ENCODE measurements around the gene IQUB.
"Not testable (repeated sequence)": the region's sequence is repeated elsewhere in the genome, so short reads cannot be mapped to it uniquely, and the experiment has no call there.

The IQUB gene

DNA sequence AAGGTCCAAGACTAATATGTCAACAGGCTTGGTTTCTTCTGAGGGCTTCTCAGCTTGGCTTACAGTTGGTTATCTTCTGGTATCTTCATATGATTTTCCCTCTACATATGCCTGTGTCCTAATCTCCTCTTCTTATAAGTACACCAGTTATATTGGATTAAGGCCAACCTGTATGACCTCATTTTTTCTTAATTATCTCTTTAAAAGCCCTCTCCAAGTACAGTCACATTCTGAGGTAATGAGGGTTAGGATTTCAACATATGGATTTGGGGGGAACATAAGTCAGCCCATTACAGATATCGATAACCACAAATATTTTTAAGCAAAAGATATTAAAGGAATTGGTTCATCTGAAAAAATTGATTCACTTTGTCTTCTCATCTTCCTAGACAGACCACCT lies 49.2 kb downstream of the IQUB start:
- Mint-ChIP-seq H3K36me3 (no peaks in the 10 kb centered on the region), H3K4me3 (no peak overlapping the region), H3K27ac (no peak overlapping the region), H3K4me1 (ENCODE audit: low read depth) (no peaks in the 10 kb centered on the region), H3K27me3 (peaks cover 11% of the 10 kb centered on the region), H3K9me3 (ENCODE audit: low read depth) (no peaks in the 10 kb centered on the region)

DNA sequence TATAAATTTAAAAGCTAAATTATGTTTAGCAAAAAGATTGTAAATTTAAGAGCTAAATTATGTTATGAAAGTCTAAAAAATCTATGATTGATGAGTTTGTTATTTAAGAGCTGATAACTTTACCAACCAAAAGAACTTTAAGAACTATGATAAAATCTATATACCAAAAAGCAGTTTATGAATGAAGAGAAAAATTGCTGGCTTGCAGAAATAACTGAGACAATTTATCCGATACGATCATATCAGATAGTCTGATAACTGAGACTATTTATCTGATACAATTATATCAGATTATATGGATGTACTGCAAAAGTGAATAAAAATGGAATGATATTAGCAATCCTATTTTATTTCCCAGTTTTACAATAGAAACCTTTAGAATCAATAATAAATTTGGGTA lies 50.2 kb downstream of the IQUB start:
- H3K9me3 Mint-ChIP-seq (ENCODE audit: low read depth), result no peaks in the 10 kb centered on the region
- H3K27ac Mint-ChIP-seq, result no peak overlapping the region
- no peaks in the 10 kb centered on the region for H3K36me3 Mint-ChIP-seq
- peaks cover 11% of the 10 kb centered on the region for H3K27me3 Mint-ChIP-seq
- H3K4me1 Mint-ChIP-seq (ENCODE audit: low read depth), result no peaks in the 10 kb centered on the region
- H3K4me3 Mint-ChIP-seq, result no peak overlapping the region

DNA sequence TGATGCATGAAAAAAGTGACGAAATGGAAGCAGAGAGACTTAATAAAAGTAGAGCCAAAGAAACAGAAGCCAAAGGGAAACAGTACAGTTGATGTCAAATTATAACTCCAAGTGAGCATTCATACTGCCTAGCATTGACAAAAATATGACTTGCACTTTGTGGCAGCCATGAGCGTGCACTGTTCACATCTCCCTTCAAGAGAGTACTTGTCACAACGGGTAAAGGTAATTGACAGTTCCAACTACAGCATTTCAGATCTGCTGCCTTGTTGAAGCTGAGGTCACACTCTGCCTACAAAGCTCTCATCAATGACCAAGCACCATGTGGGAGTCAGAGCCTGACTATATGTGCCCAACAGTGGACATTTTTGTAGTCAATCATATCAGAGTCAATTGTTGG lies 54.3 kb downstream of the IQUB start:
- Mint-ChIP-seq H3K4me3 (no peak overlapping the region), H3K4me1 (ENCODE audit: low read depth) (no peaks in the 10 kb centered on the region), H3K36me3 (no peaks in the 10 kb centered on the region), H3K9me3 (ENCODE audit: low read depth) (no peaks in the 10 kb centered on the region), H3K27ac (no peak overlapping the region), H3K27me3 (peaks cover 21% of the 10 kb centered on the region)

DNA sequence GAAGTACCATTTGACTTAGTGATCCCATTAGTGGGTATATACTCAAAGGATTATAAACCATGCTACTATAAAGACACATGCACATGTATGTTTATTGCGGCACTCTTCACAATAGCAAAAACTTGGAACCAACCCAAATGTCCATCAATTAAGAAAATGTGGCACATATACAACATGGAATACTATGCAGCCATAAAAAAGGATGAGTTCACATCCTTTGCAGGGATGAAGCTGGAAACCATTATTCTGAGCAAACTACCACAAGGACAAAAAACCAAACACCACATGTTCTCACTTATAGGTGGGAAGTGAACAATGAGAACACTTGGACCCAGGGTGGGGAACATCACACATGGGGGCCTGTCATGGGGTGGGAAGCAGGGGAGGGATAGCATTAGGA lies 56.3 kb downstream of the IQUB start:
- not testable (repeated sequence) for H3K36me3 Mint-ChIP-seq; H3K9me3 Mint-ChIP-seq (ENCODE audit: low read depth); H3K27ac Mint-ChIP-seq; H3K4me3 Mint-ChIP-seq; H3K4me1 Mint-ChIP-seq (ENCODE audit: low read depth)
- peaks cover 19% of the 10 kb centered on the region for H3K27me3 Mint-ChIP-seq

DNA sequence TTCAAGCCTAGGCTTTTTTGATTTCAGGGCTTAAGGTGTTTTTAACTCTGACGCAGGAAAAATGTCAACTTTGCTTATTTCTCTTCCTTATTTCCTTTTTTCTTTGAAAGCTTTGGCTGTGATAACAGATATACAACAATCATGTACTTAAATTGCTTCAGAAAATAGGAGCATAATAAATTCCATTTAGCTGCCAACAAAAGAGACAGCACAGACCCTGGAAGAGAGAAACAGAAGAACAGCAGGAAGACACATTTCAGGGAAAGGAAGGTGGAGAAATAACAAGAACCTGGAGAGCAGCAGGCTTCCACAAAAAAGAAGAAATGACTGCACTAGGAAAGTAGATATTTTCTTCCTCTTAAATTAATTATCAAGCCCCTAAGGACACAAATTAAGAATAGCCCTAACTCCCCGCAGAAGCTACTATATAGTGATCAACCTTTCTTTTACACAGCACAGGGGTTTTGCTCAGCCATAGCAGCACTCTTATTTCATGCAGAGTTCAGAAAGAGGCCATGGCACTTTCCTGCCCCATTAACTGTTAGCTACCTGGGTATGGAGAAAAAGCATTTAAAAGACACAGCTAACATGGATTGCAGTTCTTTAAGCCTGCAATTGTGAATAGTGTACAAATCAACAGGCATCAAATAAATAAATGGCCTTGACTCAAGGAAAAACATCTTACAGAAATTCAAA lies 61.5 kb downstream of the IQUB start:
- Mint-ChIP-seq H3K27me3 (peaks cover 10% of the 10 kb centered on the region), H3K27ac (no peak overlapping the region), H3K36me3 (no peaks in the 10 kb centered on the region), H3K4me1 (ENCODE audit: low read depth) (no peaks in the 10 kb centered on the region), H3K4me3 (no peak overlapping the region), H3K9me3 (ENCODE audit: low read depth) (no peaks in the 10 kb centered on the region)

DNA sequence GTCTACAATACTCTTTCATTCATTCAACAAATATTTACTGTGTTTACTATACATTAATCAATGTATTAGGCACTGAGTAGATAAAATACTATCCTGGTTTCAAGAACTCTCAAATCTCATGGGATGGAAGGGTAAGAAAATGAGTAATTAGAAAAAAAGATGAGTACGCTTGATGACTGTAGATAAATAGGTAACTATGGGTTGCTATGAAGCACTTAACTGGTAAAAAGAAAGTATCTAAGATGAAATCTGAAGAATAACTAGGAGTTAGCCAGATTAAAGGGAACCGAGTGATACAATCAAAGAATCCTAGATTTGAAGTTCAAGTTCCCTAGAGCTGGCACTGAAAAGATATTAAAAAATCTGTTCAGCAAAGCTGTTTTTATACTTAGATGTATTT lies 62.1 kb downstream of the IQUB start:
- Mint-ChIP-seq H3K9me3 (ENCODE audit: low read depth) (no peaks in the 10 kb centered on the region), H3K4me1 (ENCODE audit: low read depth) (no peaks in the 10 kb centered on the region), H3K4me3 (no peak overlapping the region), H3K27ac (no peak overlapping the region), H3K36me3 (no peaks in the 10 kb centered on the region), H3K27me3 (peaks cover 7% of the 10 kb centered on the region)

DNA sequence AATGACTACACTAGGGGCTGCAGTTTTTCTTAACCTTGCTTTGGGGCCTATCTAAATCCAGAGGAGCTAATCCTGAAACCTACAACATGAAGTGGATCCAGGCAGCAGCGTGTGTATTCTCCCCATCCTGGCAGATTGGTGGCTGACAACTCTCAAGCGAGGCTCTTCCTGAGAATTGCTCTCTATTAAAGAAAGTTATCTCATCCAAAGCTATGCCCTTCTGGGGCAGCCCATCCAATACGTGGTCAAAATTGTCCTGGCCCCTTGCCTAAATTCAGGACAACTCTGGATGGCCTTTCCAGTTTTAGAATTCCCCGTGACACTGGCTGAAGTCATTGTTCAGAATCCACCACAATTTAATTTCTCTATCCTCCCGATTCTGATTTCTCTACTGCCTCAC lies 66.1 kb downstream of the IQUB start:
- H3K9me3 Mint-ChIP-seq (ENCODE audit: low read depth), result no peaks in the 10 kb centered on the region
- H3K4me3 Mint-ChIP-seq, result no peak overlapping the region
- no peaks in the 10 kb centered on the region for H3K36me3 Mint-ChIP-seq
- no peaks in the 10 kb centered on the region for H3K27me3 Mint-ChIP-seq
- no peaks in the 10 kb centered on the region for H3K4me1 Mint-ChIP-seq (ENCODE audit: low read depth)
- no peak overlapping the region for H3K27ac Mint-ChIP-seq

DNA sequence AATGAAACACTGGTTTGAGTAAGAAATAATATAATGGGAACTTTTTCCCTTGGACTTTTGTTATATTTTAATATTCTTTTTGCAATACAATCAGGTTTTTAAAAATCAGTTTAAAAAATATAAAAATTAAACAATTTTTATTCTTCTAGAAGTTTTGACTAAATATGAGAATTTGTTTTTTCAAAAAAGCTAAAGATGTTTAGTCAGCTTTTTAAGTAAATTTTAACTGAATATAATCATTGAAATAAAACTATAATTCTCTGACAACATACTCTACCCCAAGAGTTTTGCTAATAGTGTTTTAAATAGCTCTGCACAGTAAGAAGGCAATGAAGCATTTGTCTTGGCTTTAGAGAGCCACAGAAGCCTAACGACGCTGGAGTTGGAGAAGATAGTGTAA lies 70.5 kb downstream of the IQUB start:
- no peak overlapping the region for H3K27ac Mint-ChIP-seq
- no peaks in the 10 kb centered on the region for H3K9me3 Mint-ChIP-seq (ENCODE audit: low read depth)
- no peak overlapping the region for H3K4me3 Mint-ChIP-seq
- no peaks in the 10 kb centered on the region for H3K36me3 Mint-ChIP-seq
- H3K27me3 Mint-ChIP-seq, result peaks cover 3% of the 10 kb centered on the region
- H3K4me1 Mint-ChIP-seq (ENCODE audit: low read depth), result no peaks in the 10 kb centered on the region

DNA sequence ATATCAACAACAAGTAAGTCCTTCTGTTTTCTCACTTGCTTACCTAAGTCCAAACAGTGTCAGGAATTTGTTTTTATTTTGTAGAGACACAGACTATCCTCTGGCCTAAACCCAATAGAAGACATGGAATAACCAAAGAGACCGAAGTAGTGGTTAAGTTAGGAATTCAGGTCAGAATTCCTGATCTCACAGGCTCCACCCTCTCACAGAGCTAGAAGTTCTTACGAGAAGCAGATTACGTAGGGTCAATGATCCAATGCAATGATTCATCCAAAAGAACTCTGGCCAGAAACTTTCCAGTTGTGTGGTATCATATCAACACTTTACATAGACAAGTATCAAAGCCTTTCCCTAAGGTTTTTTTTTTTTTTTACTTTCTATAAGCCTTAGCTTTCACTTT lies 73.8 kb downstream of the IQUB start:
- H3K27me3 Mint-ChIP-seq, result peaks cover 3% of the 10 kb centered on the region
- H3K4me3 Mint-ChIP-seq, result no peak overlapping the region
- no peaks in the 10 kb centered on the region for H3K9me3 Mint-ChIP-seq (ENCODE audit: low read depth)
- H3K36me3 Mint-ChIP-seq, result no peaks in the 10 kb centered on the region
- H3K4me1 Mint-ChIP-seq (ENCODE audit: low read depth), result no peaks in the 10 kb centered on the region
- H3K27ac Mint-ChIP-seq, result no peak overlapping the region

DNA sequence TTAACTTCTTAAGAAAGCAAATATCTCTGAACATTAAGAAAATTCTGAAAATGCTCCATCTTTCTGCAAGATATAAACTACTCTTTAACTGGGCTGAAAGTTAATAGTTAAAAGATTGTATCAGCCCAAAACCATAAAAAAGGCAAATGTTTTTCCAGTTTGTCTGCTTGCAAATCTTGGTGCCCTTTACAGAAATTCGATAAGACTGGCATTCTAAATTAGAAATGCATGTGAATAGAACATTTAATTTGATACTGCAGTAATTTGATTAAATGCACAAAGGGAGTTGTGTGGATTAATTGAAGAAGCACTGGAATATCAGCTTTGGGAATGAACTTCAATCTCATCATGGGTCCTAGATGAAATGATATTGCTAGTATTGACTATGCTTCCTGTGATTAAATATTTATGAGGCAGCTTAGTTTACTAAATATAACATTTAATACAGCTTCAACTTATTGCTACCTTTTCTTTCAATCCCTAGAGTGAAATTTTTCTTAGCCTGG lies 78.4 kb downstream of the IQUB start:
- no peaks in the 10 kb centered on the region for H3K36me3 Mint-ChIP-seq
- no peaks in the 10 kb centered on the region for H3K4me1 Mint-ChIP-seq (ENCODE audit: low read depth)
- no peak overlapping the region for H3K27ac Mint-ChIP-seq
- no peak overlapping the region for H3K4me3 Mint-ChIP-seq
- peaks cover 5% of the 10 kb centered on the region for H3K27me3 Mint-ChIP-seq
- H3K9me3 Mint-ChIP-seq (ENCODE audit: low read depth), result no peaks in the 10 kb centered on the region

DNA sequence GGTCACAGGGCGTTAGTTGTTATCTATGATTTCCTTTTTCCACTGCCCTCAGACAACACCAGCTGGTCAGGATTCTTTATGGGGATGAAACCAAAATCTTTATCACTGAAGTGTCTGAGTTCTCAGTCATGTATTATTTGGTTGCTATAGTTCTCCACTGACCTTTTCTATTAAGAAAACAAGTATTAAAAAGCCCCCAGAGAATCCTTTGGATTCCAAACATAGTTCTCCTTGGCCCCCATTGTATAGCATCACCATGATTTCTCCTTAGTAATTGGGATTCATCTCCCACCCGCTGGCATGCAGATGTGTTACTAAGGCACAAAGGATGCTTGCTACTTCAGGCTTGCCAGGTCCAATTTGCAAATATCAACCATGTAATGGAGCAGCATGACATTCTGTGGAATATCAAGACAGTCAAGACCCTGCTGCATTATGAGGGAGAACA lies 94.3 kb downstream of the IQUB start:
- H3K4me3 Mint-ChIP-seq, result no peak overlapping the region
- no peaks in the 10 kb centered on the region for H3K27me3 Mint-ChIP-seq
- no peak overlapping the region for H3K27ac Mint-ChIP-seq
- H3K36me3 Mint-ChIP-seq, result no peaks in the 10 kb centered on the region
- no peaks in the 10 kb centered on the region for H3K4me1 Mint-ChIP-seq (ENCODE audit: low read depth)
- H3K9me3 Mint-ChIP-seq (ENCODE audit: low read depth), result no peaks in the 10 kb centered on the region

DNA sequence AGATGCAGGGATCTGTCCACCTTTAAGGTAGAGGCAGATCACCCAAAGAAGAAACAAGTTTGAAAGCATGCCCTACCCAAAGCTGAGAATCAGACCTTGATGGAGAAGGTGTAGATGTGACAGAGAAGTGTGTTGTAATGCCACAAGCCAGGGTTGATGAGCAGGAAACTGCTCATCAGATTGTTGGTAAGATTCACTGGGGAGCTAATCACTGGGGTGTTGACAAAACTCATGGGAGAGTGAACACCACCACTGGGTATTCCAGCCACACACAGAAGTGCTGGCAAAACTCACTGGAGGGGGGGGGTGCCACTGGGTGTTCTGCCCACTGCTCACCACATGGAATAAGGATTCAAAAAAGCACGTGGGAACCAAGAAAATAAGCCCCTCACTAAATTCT lies 95.2 kb downstream of the IQUB start:
- Mint-ChIP-seq H3K9me3 (ENCODE audit: low read depth) (no peaks in the 10 kb centered on the region), H3K27ac (no peak overlapping the region), H3K4me1 (ENCODE audit: low read depth) (no peaks in the 10 kb centered on the region), H3K4me3 (no peak overlapping the region), H3K36me3 (no peaks in the 10 kb centered on the region), H3K27me3 (no peaks in the 10 kb centered on the region)

DNA sequence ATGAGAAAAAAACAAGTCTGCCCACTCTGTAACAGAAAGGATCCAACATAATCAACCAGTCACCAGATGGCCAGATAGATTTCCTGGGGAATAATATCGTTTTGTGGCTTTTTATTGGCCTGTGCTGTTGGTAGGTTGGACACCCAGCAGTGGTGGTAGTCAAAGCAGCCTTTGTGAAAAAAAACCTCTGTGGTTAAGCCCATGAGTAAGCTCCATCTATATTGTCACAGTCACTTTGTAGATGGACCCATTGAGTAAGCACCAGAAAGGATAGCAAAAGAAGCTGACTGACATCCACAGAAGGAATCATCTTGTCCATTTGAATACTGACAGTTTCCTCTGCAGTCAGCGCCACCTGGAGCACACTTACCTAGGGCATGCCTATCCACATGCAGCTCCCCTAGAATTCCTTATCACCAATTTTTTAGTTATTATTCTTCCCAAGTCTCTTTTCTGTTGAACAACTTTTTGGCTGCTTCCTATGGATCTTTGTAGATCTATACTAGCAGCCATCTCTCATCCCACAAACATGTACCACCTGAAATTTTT lies 96.9 kb downstream of the IQUB start:
- Mint-ChIP-seq H3K9me3 (ENCODE audit: low read depth) (no peaks in the 10 kb centered on the region), H3K27me3 (no peaks in the 10 kb centered on the region), H3K36me3 (no peaks in the 10 kb centered on the region), H3K4me1 (ENCODE audit: low read depth) (no peaks in the 10 kb centered on the region), H3K27ac (no peak overlapping the region), H3K4me3 (no peak overlapping the region)

DNA sequence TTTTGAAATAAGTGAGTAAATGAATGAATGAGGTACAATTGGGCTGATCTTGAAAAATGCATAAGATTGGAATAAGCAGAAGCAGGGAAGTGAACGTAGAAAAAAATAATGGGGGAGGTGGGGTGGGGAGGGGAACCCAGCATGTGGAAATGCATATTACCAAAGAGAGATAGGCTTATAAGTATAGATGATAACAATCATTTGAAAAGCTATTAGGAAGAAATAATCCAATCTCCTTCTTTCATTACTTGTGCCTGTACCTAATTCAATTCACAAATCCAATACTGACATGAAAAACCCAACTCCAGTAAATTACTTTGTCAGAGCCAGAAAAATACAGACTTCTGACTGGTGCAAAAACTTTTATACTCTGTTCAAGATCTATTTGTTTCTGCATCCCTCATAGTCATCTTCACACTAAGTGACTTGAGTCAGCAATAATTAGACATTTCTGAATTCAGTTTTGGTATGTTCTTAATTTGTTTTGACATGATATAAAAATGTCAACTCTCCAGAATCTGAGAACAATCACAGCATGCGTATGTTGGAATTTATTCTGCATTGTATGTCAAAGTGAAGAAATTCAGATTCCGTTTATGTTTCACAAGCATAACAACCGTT lies 99.2 kb downstream of the IQUB start:
- H3K27me3 Mint-ChIP-seq, result no peaks in the 10 kb centered on the region
- H3K36me3 Mint-ChIP-seq, result no peaks in the 10 kb centered on the region
- H3K9me3 Mint-ChIP-seq (ENCODE audit: low read depth), result no peaks in the 10 kb centered on the region
- H3K4me3 Mint-ChIP-seq, result no peak overlapping the region
- no peaks in the 10 kb centered on the region for H3K4me1 Mint-ChIP-seq (ENCODE audit: low read depth)
- H3K27ac Mint-ChIP-seq, result no peak overlapping the region

DNA sequence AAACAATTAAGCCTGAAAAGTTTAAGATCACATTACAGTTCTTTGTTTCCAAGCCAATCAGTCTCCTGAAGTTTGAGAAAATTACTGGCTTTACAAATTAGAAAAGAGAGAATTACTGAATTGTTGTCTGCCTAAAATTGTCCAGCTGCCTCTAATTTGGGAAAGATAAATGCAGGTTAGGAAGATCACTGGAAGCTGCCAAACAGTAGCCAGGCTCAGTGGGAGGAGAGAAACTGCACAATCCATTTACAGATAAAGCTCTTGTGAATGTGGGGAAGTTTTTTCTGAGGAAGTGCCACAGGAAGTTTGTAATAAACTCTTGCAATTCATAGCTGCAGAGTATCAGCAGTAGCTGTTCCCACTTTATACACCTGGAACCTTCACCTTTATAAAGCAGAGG lies 100.7 kb downstream of the IQUB start:
- Mint-ChIP-seq H3K27ac (no peak overlapping the region), H3K4me3 (no peak overlapping the region), H3K4me1 (ENCODE audit: low read depth) (no peaks in the 10 kb centered on the region), H3K27me3 (no peaks in the 10 kb centered on the region), H3K36me3 (no peaks in the 10 kb centered on the region), H3K9me3 (ENCODE audit: low read depth) (no peaks in the 10 kb centered on the region)

DNA sequence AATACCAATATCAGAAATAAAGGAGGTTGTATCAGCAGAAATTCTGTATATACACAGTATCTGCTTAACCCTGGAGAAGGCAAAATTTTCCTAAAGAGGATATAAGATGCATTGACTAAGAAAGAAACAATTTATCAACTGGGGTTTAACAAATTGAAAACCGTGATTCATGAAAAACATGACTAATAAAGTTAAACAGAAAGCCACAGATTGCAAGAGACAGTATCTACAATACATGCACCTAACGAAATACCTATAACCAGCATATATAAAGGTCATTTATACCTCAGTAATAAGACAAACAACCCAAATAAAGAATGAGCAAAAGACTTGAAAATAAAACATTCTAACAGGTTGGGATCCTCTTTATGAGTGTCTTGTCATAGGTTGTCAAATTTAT lies 101.8 kb downstream of the IQUB start:
- H3K27ac Mint-ChIP-seq, result no peak overlapping the region

More for the DNA sequence above, 101.8 kb downstream of the IQUB start:
- Mint-ChIP-seq H3K4me1 (ENCODE audit: low read depth) (no peaks in the 10 kb centered on the region), H3K36me3 (no peaks in the 10 kb centered on the region), H3K4me3 (no peak overlapping the region), H3K9me3 (ENCODE audit: low read depth) (no peaks in the 10 kb centered on the region), H3K27me3 (no peaks in the 10 kb centered on the region)
